ENCODE data around the gene TRA2A.

GRCh38 chr7:23490357-23491135 is 41.2 kb downstream of the TRA2A start:
- no peak for TF ChIP-seq CTCF (IDR thresholded peaks at IDR 0.05)
- no peak for TF ChIP-seq POLR2A (IDR thresholded peaks at IDR 0.05)
- no peak for TF ChIP-seq EP300 (IDR thresholded peaks at IDR 0.05; ENCODE audit: low read depth)
- TF ChIP-seq POLR2AphosphoS5 (IDR thresholded peaks at IDR 0.05) = no peak
